A204.1 (cell line): ENCODE measurements around the gene KCND3.

Experiments used
- FAIRE-seq: peaks from 2 replicates; lab custom pipeline; 2012; peaks lifted over from hg19 to GRCh38; lab: Jason Lieb, UNC

The KCND3 gene

GRCh38 chr1:111841189-111841588 lies 148.3 kb downstream of the KCND3 start:
- FAIRE-seq, result no peak

GRCh38 chr1:111837393-111837792 lies 152.1 kb downstream of the KCND3 start:
- FAIRE-seq, result no peak

GRCh38 chr1:111836111-111836510 lies 153.4 kb downstream of the KCND3 start:
- FAIRE-seq, result no peak

GRCh38 chr1:111835514-111835913 lies 154.0 kb downstream of the KCND3 start:
- FAIRE-seq, result no peak

- FAIRE-seq, result no peak
These were observed 154.5 kb downstream of the KCND3 start for GRCh38 chr1:111834956-111835355.

- no peak for FAIRE-seq
These were observed 156.1 kb downstream of the KCND3 start for GRCh38 chr1:111833334-111833733.

- no peak for FAIRE-seq
These were observed 156.8 kb downstream of the KCND3 start for GRCh38 chr1:111832521-111833155.

- FAIRE-seq, result no peak
These were observed 158.3 kb downstream of the KCND3 start for GRCh38 chr1:111831153-111831552.

- FAIRE-seq, result no peak
These were observed 161.5 kb downstream of the KCND3 start for GRCh38 chr1:111827946-111828345.

GRCh38 chr1:111826278-111826677 lies 163.2 kb downstream of the KCND3 start:
- no peak for FAIRE-seq

GRCh38 chr1:111825217-111825616 lies 164.3 kb downstream of the KCND3 start:
- no peak for FAIRE-seq

GRCh38 chr1:111822138-111822537 lies 167.3 kb downstream of the KCND3 start:
- no peak for FAIRE-seq

GRCh38 chr1:111821121-111821745 lies 168.2 kb downstream of the KCND3 start:
- no peak for FAIRE-seq

- no peak for FAIRE-seq
These were observed 169.8 kb downstream of the KCND3 start for GRCh38 chr1:111819566-111820263.

- no peak for FAIRE-seq
These were observed 170.9 kb downstream of the KCND3 start for GRCh38 chr1:111818546-111818945.

GRCh38 chr1:111818081-111818480 lies 171.4 kb downstream of the KCND3 start:
- FAIRE-seq, result no peak

- FAIRE-seq, result no peak
These were observed 174.8 kb downstream of the KCND3 start for GRCh38 chr1:111814642-111815041.

GRCh38 chr1:111814305-111814628 lies 175.2 kb downstream of the KCND3 start:
- no peak for FAIRE-seq

GRCh38 chr1:111813440-111814304 lies 175.8 kb downstream of the KCND3 start:
- no peak for FAIRE-seq

GRCh38 chr1:111812306-111812705 lies 177.2 kb downstream of the KCND3 start:
- FAIRE-seq, result no peak

GRCh38 chr1:111811891-111812290 lies 177.6 kb downstream of the KCND3 start:
- FAIRE-seq, result no peak

- FAIRE-seq, result no peak
These were observed 184.2 kb downstream of the KCND3 start for GRCh38 chr1:111805251-111805650.

GRCh38 chr1:111804776-111805175 lies 184.7 kb downstream of the KCND3 start:
- no peak for FAIRE-seq
